ENCODE measurements around the gene NOXA1.

Gene NOXA1

GRCh38 chr9:137479892-137480685 lies 56.9 kb downstream of the NOXA1 start:
- no peak overlapping the region for H3K27ac Mint-ChIP-seq

GRCh38 chr9:137480686-137481683 lies 57.8 kb downstream of the NOXA1 start:
- Mint-ChIP-seq H3K4me1 (peaks cover 8% of the 10 kb centered on the region), H3K27ac (no peak overlapping the region), H3K27me3 (ENCODE audit: low read depth, poor library complexity) (no peaks in the 10 kb centered on the region), H3K4me3 (no peak overlapping the region), H3K36me3 (ENCODE audit: low read depth) (peaks cover 3% of the 10 kb centered on the region), H3K9me3 (peaks cover 6% of the 10 kb centered on the region)
- no peak for DNase-seq
- TF ChIP-seq CTCF (IDR thresholded peaks at IDR 0.05): no peak

More at GRCh38 chr9:137479892-137480685, 56.9 kb downstream of the NOXA1 start:
- Mint-ChIP-seq H3K27me3 (ENCODE audit: low read depth, poor library complexity) (no peaks in the 10 kb centered on the region), H3K36me3 (ENCODE audit: low read depth) (peaks cover 8% of the 10 kb centered on the region), H3K4me3 (no peak overlapping the region), H3K9me3 (peaks cover 14% of the 10 kb centered on the region), H3K4me1 (peaks cover 8% of the 10 kb centered on the region)
- TF ChIP-seq CTCF (IDR thresholded peaks at IDR 0.05): no peak
- DNase-seq: no peak

- Mint-ChIP-seq H3K27ac (no peak overlapping the region), H3K9me3 (no peaks in the 10 kb centered on the region), H3K4me3 (no peak overlapping the region), H3K36me3 (ENCODE audit: low read depth) (no peaks in the 10 kb centered on the region), H3K4me1 (peaks cover 16% of the 10 kb centered on the region), H3K27me3 (ENCODE audit: low read depth, poor library complexity) (no peaks in the 10 kb centered on the region)
- DNase-seq: no peak
- TF ChIP-seq CTCF (IDR thresholded peaks at IDR 0.05): no peak
Measured at GRCh38 chr9:137482094-137482781, 59.0 kb downstream of the NOXA1 start.

All from nephron progenitor cell (in vitro differentiated cells).